K562 (cell line): ENCODE data around the gene RETREG1. TPM values are rescaled to one million over a fixed set of nuclear protein-coding genes. Genes with fewer than 3 reads are reported as not detected.
A peak's percentile ranks its signal among the peaks of the same experiment; 100 is the strongest.

Source experiments
- ARID1B ChIP-seq: fragments of 450-650 bp; IDR thresholded peaks from 2 replicates; pipeline ENCODE4 v1.6.1; 2016; ENCODE audit warnings: antibody characterized with exemption, mild to moderate bottlenecking, inconsistent platforms
- GATAD2A ChIP-seq: fragments of 450-650 bp; IDR thresholded peaks from 2 replicates; pipeline ENCODE4 v1.6.1; 2017
- HEY1 ChIP-seq: fragments of 250-450 bp; sonication (Bioruptor Pico); IDR thresholded peaks from 2 replicates; pipeline ENCODE4 v1.5.0; 2020; ENCODE audit warnings: mild to moderate bottlenecking, moderate library complexity, borderline replicate concordance
- HMG20B ChIP-seq: fragments of 250-450 bp; sonication (Bioruptor Pico); IDR thresholded peaks from 2 replicates; pipeline ENCODE4 v1.5.0; 2021; ENCODE audit warnings: mild to moderate bottlenecking
- HNRNPH1 ChIP-seq: fragments of 200-400 bp; formaldehyde crosslinking; optimal IDR thresholded peaks from 2 replicates; pipeline ENCODE3; 2017; ENCODE audit warnings: low read depth, mild to moderate bottlenecking, low read length, moderate library complexity
- KDM2B ChIP-seq: fragments of 250-450 bp; sonication (Bioruptor Pico); IDR thresholded peaks from 2 replicates; pipeline ENCODE4 v1.8.0; 2021; ENCODE audit warnings: mild to moderate bottlenecking, moderate library complexity
- PREB ChIP-seq: sonication (generic); formaldehyde crosslinking; IDR thresholded peaks from 2 replicates; pipeline ENCODE4 v1.8.1; 2023; ENCODE audit warnings: mild to moderate bottlenecking, missing genetic modification reagents
- RBBP5 ChIP-seq: fragments of 200-600 bp; sonication (generic); IDR thresholded peaks from 2 replicates; pipeline ENCODE4 v1.6.1; 2012; ENCODE audit warnings: borderline replicate concordance, mild to moderate bottlenecking, low read length, control low read depth, inconsistent platforms; ENCODE audit not compliant: insufficient read depth, poor library complexity, severe bottlenecking
- RERE ChIP-seq: sonication (generic); formaldehyde crosslinking; IDR thresholded peaks from 2 replicates; pipeline ENCODE4 v1.8.0; 2023; ENCODE audit warnings: missing genetic modification reagents, mild to moderate bottlenecking, borderline replicate concordance
- RFX1 ChIP-seq: fragments of 450-650 bp; IDR thresholded peaks from 2 replicates; pipeline ENCODE4 v1.6.1; 2016; ENCODE audit warnings: mild to moderate bottlenecking, moderate library complexity
- STAG1 ChIP-seq: sonication (generic); formaldehyde crosslinking; IDR thresholded peaks from 2 replicates; pipeline ENCODE4 v1.5.0; 2020; ENCODE audit warnings: missing genetic modification reagents, borderline replicate concordance
- ZNF224 ChIP-seq: sonication (generic); formaldehyde crosslinking; IDR thresholded peaks from 2 replicates; pipeline ENCODE4 v1.8.0; 2022; ENCODE audit warnings: mild to moderate bottlenecking, missing genetic modification reagents
- ZNF24 ChIP-seq: fragments of 450-650 bp; IDR thresholded peaks from 2 replicates; pipeline ENCODE4 v1.6.1; 2016
- ZNF668 ChIP-seq: fragments of 250-450 bp; sonication (Bioruptor Pico); IDR thresholded peaks from 2 replicates; pipeline ENCODE4 v1.8.0; 2022; ENCODE audit warnings: mild to moderate bottlenecking, inconsistent platforms
- polyA plus RNA-seq, 8 experiments: library from polyadenylated mRNA; depleted of rRNA in 4 of 8; stranded (reverse) in 5 of 8; unstranded in 3 of 8; fragments of >200 nt; fragmentation: Nextera tagmentation in 2 of 8; fragmentation: Illumina TruSeq in 1 of 8; extraction: Ambion mirVana in 2 of 8; extraction: Trizol in 1 of 8; gene quantifications; 2 replicates each; pipeline versions ENCODE4 v1.2.1 to v1.2.3, GENCODE V29; 2011 to 2014; ENCODE audit warnings: inconsistent platforms in 1 of 8, missing spikeins in 1 of 8
- total RNA-seq, 7 experiments: library from RNA; depleted of rRNA in 6 of 7; stranded (reverse); fragments of >200 nt in 6 of 7; fragmentation: Illumina TruSeq in 2 of 7; extraction: Trizol in 2 of 7; gene quantifications; 2 replicates each; pipeline versions ENCODE4 v1.2.1 to v1.2.3, GENCODE V29; 2011 to 2021; ENCODE audit warnings: low replicate concordance in 1 of 7
- TF ChIP-seq, protein P1 (sequence below), 2 experiments: fragments of 450-650 bp in 1 of 2; IDR thresholded peaks; 2 replicates each; pipeline ENCODE4 v1.6.1; 2011 to 2017; ENCODE audit warnings: low read depth in 2 of 2, antibody characterized with exemption in 1 of 2, borderline replicate concordance in 1 of 2, low read length in 1 of 2, mild to moderate bottlenecking in 1 of 2, mixed read lengths in 1 of 2; ENCODE audit not compliant: control insufficient read depth in 1 of 2
- TF ChIP-seq, protein P2 (sequence below): fragments of 450-650 bp; IDR thresholded peaks from 2 replicates; pipeline ENCODE4 v1.6.1; 2014; ENCODE audit warnings: low read depth, mild to moderate bottlenecking, moderate library complexity, borderline replicate concordance

Gene RETREG1
- total and polyA plus RNA-seq, 9 of the 15 experiments (the other 6 are each of a cell fraction or from before 2014, with no cell fraction given) = 0.01 to 0.20 (median 0.08) TPM; not detected in 5

DNA sequence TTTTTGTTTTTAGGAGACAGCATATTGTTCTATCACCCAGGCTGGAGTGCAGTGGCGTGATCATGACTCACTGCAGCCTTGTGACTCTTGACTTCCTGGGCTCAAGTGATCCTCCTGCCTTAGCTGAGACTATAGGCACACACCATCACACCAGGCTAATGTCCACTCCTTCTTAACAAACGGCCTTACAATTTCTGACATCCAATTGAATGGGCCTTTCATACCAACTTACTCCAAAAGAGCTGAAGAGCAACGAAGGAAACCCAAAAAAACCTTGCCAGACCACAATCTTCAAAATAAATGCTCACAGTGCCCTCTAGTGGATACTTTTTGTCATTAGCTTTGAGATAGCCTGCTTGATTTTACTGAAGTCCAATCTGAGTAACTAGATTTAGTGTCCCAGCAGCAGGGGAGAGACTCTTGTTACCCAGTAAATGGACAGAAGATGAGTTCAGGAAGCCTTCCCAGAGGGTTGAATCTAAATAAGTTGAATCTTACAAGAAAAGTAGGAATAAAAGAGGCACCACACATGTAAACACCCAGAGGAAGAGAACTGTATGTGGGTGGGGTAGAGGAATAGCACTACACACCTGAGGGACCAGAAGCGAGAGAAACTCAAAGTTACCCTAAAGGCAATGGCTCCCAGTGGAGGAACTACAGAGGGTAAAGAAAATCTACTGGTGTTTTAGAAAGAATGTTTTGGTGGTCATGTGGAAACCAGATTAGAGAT is 160.5 kb downstream of the RETREG1 start (continued):
- TF ChIP-seq, protein P1, sequence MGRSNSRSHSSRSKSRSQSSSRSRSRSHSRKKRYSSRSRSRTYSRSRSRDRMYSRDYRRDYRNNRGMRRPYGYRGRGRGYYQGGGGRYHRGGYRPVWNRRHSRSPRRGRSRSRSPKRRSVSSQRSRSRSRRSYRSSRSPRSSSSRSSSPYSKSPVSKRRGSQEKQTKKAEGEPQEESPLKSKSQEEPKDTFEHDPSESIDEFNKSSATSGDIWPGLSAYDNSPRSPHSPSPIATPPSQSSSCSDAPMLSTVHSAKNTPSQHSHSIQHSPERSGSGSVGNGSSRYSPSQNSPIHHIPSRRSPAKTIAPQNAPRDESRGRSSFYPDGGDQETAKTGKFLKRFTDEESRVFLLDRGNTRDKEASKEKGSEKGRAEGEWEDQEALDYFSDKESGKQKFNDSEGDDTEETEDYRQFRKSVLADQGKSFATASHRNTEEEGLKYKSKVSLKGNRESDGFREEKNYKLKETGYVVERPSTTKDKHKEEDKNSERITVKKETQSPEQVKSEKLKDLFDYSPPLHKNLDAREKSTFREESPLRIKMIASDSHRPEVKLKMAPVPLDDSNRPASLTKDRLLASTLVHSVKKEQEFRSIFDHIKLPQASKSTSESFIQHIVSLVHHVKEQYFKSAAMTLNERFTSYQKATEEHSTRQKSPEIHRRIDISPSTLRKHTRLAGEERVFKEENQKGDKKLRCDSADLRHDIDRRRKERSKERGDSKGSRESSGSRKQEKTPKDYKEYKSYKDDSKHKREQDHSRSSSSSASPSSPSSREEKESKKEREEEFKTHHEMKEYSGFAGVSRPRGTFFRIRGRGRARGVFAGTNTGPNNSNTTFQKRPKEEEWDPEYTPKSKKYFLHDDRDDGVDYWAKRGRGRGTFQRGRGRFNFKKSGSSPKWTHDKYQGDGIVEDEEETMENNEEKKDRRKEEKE (IDR thresholded peaks at IDR 0.05; ENCODE audit: borderline replicate concordance in 1 of 2, control insufficient read depth in 1 of 2, low read depth in 2 of 2, low read length in 1 of 2) = no peak
- TF ChIP-seq ZNF224 (CRISPR knock-in tag) = peak; percentile 96
- TF ChIP-seq, protein P2, sequence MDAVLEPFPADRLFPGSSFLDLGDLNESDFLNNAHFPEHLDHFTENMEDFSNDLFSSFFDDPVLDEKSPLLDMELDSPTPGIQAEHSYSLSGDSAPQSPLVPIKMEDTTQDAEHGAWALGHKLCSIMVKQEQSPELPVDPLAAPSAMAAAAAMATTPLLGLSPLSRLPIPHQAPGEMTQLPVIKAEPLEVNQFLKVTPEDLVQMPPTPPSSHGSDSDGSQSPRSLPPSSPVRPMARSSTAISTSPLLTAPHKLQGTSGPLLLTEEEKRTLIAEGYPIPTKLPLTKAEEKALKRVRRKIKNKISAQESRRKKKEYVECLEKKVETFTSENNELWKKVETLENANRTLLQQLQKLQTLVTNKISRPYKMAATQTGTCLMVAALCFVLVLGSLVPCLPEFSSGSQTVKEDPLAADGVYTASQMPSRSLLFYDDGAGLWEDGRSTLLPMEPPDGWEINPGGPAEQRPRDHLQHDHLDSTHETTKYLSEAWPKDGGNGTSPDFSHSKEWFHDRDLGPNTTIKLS = no peak
- no peak for TF ChIP-seq RBBP5
- TF ChIP-seq HEY1 = no peak
- TF ChIP-seq PREB (CRISPR knock-in tag) = no peak
- TF ChIP-seq ZNF668 (CRISPR knock-in tag) = no peak
- no peak for TF ChIP-seq RFX1
- no peak for TF ChIP-seq ZNF24
- TF ChIP-seq STAG1 (CRISPR knock-in tag) = no peak
- TF ChIP-seq HMG20B (CRISPR knock-in tag) = no peak
- TF ChIP-seq KDM2B (CRISPR knock-in tag) = no peak
- 0 out of 2 replicates have a peak, but pooled peaks have one; percentile 38 for TF ChIP-seq ARID1B
- no peak for TF ChIP-seq RERE (CRISPR knock-in tag)
- TF ChIP-seq GATAD2A = no peak
- no peak for TF ChIP-seq HNRNPH1
